ENCODE data around the gene FAAP20. TPM values are rescaled to one million over a fixed set of nuclear protein-coding genes. Genes with fewer than 3 reads are reported as not detected.

The FAAP20 gene
- total RNA-seq, 1 donor from 2014 or later: 50.9 TPM

DNA sequence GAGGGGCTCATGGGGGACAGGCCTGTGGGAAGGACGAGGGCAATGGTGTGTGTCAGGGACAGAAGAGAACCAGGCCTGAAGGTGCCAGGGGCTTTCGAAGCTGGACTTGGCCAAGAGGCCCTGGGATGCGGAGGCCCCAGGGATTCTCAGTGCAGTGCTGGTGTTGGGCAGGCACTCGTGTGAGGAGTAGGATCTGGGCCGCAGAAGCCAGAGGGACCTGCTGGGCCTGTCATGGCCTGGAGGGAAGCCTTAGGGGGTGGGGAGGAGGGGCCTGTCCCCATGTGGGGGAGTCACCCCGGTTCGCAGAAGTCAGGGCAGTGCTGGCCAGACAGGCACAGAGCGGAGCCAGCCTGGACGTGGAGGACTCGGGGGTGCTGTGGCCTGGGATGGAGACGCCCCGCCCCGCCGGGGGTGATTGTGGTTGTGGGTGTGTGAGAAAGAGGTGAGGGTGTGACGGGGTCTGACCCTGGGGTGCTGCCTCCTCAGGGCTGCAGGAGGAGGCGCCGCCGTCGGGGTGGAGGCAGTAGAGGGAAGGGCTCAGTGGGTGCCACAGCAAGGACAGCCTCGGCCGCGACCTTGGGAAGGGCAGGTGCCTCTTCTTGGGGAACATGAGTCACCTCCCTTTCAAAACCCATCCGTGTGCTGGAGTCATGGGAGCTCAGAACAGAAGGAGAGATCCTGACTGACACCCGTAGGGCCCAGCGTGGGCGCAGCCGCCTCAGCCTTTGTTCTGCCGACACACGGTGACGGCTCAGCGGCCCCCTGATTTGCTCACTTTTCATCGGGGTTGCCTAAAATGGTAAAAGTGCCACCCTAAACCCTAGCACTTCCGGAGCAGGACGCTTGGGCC lies 33.9 kb downstream of the FAAP20 start:
- TF ChIP-seq, protein P1, sequence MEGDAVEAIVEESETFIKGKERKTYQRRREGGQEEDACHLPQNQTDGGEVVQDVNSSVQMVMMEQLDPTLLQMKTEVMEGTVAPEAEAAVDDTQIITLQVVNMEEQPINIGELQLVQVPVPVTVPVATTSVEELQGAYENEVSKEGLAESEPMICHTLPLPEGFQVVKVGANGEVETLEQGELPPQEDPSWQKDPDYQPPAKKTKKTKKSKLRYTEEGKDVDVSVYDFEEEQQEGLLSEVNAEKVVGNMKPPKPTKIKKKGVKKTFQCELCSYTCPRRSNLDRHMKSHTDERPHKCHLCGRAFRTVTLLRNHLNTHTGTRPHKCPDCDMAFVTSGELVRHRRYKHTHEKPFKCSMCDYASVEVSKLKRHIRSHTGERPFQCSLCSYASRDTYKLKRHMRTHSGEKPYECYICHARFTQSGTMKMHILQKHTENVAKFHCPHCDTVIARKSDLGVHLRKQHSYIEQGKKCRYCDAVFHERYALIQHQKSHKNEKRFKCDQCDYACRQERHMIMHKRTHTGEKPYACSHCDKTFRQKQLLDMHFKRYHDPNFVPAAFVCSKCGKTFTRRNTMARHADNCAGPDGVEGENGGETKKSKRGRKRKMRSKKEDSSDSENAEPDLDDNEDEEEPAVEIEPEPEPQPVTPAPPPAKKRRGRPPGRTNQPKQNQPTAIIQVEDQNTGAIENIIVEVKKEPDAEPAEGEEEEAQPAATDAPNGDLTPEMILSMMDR (IDR thresholded peaks at IDR 0.05): no peak
- ATAC-seq: peak; percentile 4 to 18
- no peaks in the 10 kb centered on the region for H3K9me3 ChIP-seq
- no peak overlapping the region for H3K27ac ChIP-seq
- DNase-seq: no peak
- H3K27me3 ChIP-seq (ENCODE audit: low read depth): no peaks in the 10 kb centered on the region
- H3K4me1 ChIP-seq: no peaks in the 10 kb centered on the region
- intact Hi-C loops (cut with DNase I): no loop called here
- no peak overlapping the region for H3K4me3 ChIP-seq
- H3K36me3 ChIP-seq: peaks cover 42% of the 10 kb centered on the region

DNA sequence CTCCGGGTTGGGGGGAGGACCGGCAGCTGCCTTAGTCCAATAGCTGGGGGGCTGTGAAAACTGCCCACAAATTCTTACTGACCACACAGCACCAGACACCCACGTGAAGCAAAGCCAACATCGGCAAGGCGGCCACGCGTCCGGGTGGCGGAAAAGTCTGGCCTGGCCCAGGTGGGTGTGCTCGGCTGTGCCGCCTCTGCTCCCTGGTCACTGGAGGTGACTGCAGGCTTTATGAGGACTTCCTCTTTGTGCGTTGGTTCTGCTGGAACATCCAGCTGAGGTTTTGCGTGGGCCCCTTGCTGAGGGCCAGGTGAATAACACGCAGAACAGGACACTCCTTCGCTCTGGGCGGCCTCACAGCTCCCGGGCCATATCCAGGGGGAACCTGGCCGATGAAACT lies 35.4 kb downstream of the FAAP20 start:
- Histone ChIP-seq H3K4me3 (no peak overlapping the region), H3K27ac (no peak overlapping the region), H3K4me1 (no peaks in the 10 kb centered on the region), H3K27me3 (ENCODE audit: low read depth) (no peaks in the 10 kb centered on the region), H3K9me3 (no peaks in the 10 kb centered on the region), H3K36me3 (peaks cover 42% of the 10 kb centered on the region)
- no peak for ATAC-seq
- intact Hi-C loops (cut with DNase I): no loop called here
- TF ChIP-seq, protein P1 (IDR thresholded peaks at IDR 0.05): no peak
- no peak for DNase-seq

DNA sequence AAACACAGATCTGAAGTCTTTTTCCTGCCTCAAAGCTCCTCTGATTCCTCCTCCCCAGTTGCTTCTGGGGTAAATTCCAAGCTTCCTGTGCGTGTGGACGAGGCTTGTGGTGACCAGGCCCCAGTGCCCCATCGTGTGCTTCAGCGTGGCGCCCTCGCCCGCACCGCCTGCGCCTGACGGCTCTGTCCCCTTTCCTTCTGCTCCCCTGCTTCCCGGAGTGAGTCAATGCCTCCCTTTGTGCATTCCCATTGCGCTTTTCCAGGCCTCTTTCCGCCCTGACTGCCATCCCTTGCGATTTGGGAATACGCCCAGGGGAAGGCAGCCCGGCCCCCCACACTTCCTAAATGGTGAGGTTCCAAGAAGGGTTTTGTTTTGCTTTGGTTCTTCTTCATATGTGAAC lies 36.3 kb downstream of the FAAP20 start:
- TF ChIP-seq, protein P1 (IDR thresholded peaks at IDR 0.05): no peak
- DNase-seq: no peak
- peaks cover 50% of the 10 kb centered on the region for H3K36me3 ChIP-seq
- no peaks in the 10 kb centered on the region for H3K9me3 ChIP-seq
- H3K4me3 ChIP-seq: no peak overlapping the region
- H3K27ac ChIP-seq: no peak overlapping the region
- no peak for ATAC-seq
- intact Hi-C loops (cut with DNase I): no loop called here
- H3K4me1 ChIP-seq: no peaks in the 10 kb centered on the region
- no peaks in the 10 kb centered on the region for H3K27me3 ChIP-seq (ENCODE audit: low read depth)

DNA sequence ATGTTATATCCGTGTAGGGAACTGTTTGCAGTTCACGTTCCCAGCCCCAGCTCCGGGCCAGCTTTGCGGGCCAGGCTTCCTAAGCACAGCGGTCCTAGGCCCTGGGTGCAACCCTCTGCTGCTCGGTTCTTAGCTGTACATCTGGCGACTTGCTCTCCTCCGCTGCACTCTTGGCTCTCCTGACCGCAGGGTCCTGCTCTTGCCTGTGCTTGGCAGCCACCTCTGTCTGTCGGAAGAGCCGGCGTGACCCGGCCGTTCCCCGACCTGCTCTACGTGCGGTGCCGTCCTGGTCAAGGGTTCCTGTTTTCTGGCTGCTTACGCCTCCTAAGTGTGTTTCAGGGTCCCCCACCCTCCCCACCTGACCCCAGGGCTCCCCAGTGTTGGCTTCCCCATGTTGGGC lies 36.7 kb downstream of the FAAP20 start:
- Histone ChIP-seq H3K4me1 (no peaks in the 10 kb centered on the region), H3K27ac (no peak overlapping the region), H3K9me3 (no peaks in the 10 kb centered on the region), H3K36me3 (peaks cover 50% of the 10 kb centered on the region), H3K27me3 (ENCODE audit: low read depth) (no peaks in the 10 kb centered on the region), H3K4me3 (no peak overlapping the region)
- TF ChIP-seq, protein P1 (IDR thresholded peaks at IDR 0.05): no peak
- ATAC-seq (no peak), DNase-seq (no peak)
- intact Hi-C loops (cut with DNase I): no loop called here

DNA sequence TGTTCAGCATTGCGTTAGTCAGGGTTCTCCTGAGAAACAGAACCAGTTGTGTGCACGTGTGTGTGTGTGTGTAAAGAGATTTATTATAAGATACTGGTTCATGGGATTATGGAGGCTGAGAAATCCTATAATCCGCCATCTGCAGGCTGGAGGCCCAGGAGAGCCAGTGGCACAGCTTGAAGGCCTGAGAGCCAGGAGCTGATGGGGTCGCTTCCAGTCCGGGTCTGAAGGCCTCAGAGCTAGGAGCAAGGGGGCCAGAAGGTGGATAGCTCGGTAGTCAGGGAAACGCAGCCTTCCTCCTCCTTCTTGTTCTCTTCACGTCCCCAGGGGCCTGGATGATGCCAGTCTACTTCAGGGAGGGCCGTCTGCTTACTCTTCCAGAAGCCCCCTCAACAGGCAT lies 37.7 kb downstream of the FAAP20 start:
- Histone ChIP-seq H3K4me1 (no peaks in the 10 kb centered on the region), H3K27me3 (ENCODE audit: low read depth) (no peaks in the 10 kb centered on the region), H3K4me3 (no peak overlapping the region), H3K27ac (no peak overlapping the region), H3K9me3 (no peaks in the 10 kb centered on the region), H3K36me3 (peaks cover 60% of the 10 kb centered on the region)
- DNase-seq (no peak), ATAC-seq (no peak)
- intact Hi-C loops (cut with DNase I): no loop called here
- TF ChIP-seq, protein P1 (IDR thresholded peaks at IDR 0.05): no peak

All from lower lobe of right lung (tissue), 2 donors.